H7 (cell line): ENCODE measurements around the gene ATXN7L1. TPM values are rescaled to one million over a fixed set of nuclear protein-coding genes. Genes with fewer than 3 reads are reported as not detected.

Experiments
- DNase-seq: peaks from one replicate; pipeline ENCODE4 v3.0.0; 2012
- H3K27me3 ChIP-seq: 2 replicates; pipeline ENCODE4 v1.6.0; 2011; ENCODE audit warnings: mild to moderate bottlenecking, low read length; ENCODE audit not compliant: control insufficient read depth, insufficient read depth
- H3K36me3 ChIP-seq: replicated peaks from 2 replicates; pipeline ENCODE4 v1.5.1; 2011; ENCODE audit warnings: low read length; ENCODE audit not compliant: control insufficient read depth, insufficient read depth
- H3K4me3 ChIP-seq: 2 replicates; pipeline ENCODE4 v1.5.1; 2011; ENCODE audit warnings: low read depth, mild to moderate bottlenecking, control low read depth, low read length, moderate library complexity; ENCODE audit not compliant: insufficient read depth
- total RNA-seq: library from RNA; depleted of rRNA; stranded (reverse); fragments of >200 nt; shearing (Covaris generic); gene quantifications from 2 replicates; pipeline ENCODE4 v1.2.3, GENCODE V29; 2014; rRNA removed

ATXN7L1 gene
- 10.8 and 12.7 TPM in 2 replicates for total RNA-seq

- H3K27me3 ChIP-seq: peaks cover 4% of the 10 kb centered on the region; the same call in 1 of the 2 replicates
- peak within 1 kb of the TSS; percentile 79 for H3K4me3 ChIP-seq
- peak; percentile 96 for DNase-seq
- no peaks in the 10 kb centered on the region; the same call in 1 of the 2 replicates for H3K36me3 ChIP-seq
Observed at GRCh38 chr7:105876091-105876963, at the start of gene ATXN7L1. ATXN7L1 (minus strand) TSS chr7:105876599; CDS start chr7:105876558, 41 bp downstream.

- Histone ChIP-seq H3K36me3 (no peaks in the 10 kb centered on the region), H3K27me3 (no peaks in the 10 kb centered on the region), H3K4me3 (no peak overlapping the region)
- no peak for DNase-seq
Observed at GRCh38 chr7:105926131-105926530, 49.7 kb upstream of the ATXN7L1 start.

GRCh38 chr7:105924945-105925344 lies 48.5 kb upstream of the ATXN7L1 start:
- Histone ChIP-seq H3K36me3 (no peaks in the 10 kb centered on the region), H3K27me3 (no peaks in the 10 kb centered on the region), H3K4me3 (no peak overlapping the region)
- DNase-seq: no peak

- Histone ChIP-seq H3K36me3 (no peaks in the 10 kb centered on the region), H3K4me3 (no peak overlapping the region), H3K27me3 (no peaks in the 10 kb centered on the region)
- DNase-seq: no peak
Observed at GRCh38 chr7:105920766-105921165, 44.4 kb upstream of the ATXN7L1 start.

- DNase-seq: no peak
- no peaks in the 10 kb centered on the region for H3K27me3 ChIP-seq
- no peak overlapping the region for H3K4me3 ChIP-seq
- no peaks in the 10 kb centered on the region for H3K36me3 ChIP-seq
Observed at GRCh38 chr7:105917659-105918058, 41.3 kb upstream of the ATXN7L1 start.

GRCh38 chr7:105916603-105917002 lies 40.2 kb upstream of the ATXN7L1 start:
- Histone ChIP-seq H3K27me3 (no peaks in the 10 kb centered on the region), H3K4me3 (no peak overlapping the region), H3K36me3 (no peaks in the 10 kb centered on the region)
- DNase-seq: no peak

GRCh38 chr7:105913947-105914346 lies 37.5 kb upstream of the ATXN7L1 start:
- Histone ChIP-seq H3K4me3 (no peak overlapping the region), H3K27me3 (no peaks in the 10 kb centered on the region), H3K36me3 (peaks cover 7% of the 10 kb centered on the region)
- DNase-seq: no peak

- DNase-seq: no peak
- no peak overlapping the region for H3K4me3 ChIP-seq
- H3K36me3 ChIP-seq: peaks cover 7% of the 10 kb centered on the region
- H3K27me3 ChIP-seq: no peaks in the 10 kb centered on the region
Observed at GRCh38 chr7:105911961-105912575, 35.7 kb upstream of the ATXN7L1 start.

GRCh38 chr7:105910172-105910571 lies 33.8 kb upstream of the ATXN7L1 start:
- DNase-seq: no peak
- no peaks in the 10 kb centered on the region for H3K27me3 ChIP-seq

GRCh38 chr7:105909742-105910141 lies 33.3 kb upstream of the ATXN7L1 start:
- no peak for DNase-seq
- Histone ChIP-seq H3K4me3 (no peak overlapping the region), H3K36me3 (peaks cover 7% of the 10 kb centered on the region), H3K27me3 (no peaks in the 10 kb centered on the region)

More at GRCh38 chr7:105910172-105910571, 33.8 kb upstream of the ATXN7L1 start:
- no peak overlapping the region for H3K4me3 ChIP-seq
- H3K36me3 ChIP-seq: peaks cover 7% of the 10 kb centered on the region

GRCh38 chr7:105907129-105907846 lies 30.9 kb upstream of the ATXN7L1 start:
- H3K36me3 ChIP-seq: peaks cover 7% of the 10 kb centered on the region
- H3K27me3 ChIP-seq: no peaks in the 10 kb centered on the region
- no peak overlapping the region for H3K4me3 ChIP-seq
- DNase-seq: no peak

GRCh38 chr7:105906695-105907094 lies 30.3 kb upstream of the ATXN7L1 start:
- DNase-seq: no peak
- Histone ChIP-seq H3K27me3 (no peaks in the 10 kb centered on the region), H3K36me3 (peaks cover 7% of the 10 kb centered on the region), H3K4me3 (no peak overlapping the region)

- no peak overlapping the region for H3K4me3 ChIP-seq
- no peak for DNase-seq
Observed at GRCh38 chr7:105905910-105906568, 29.6 kb upstream of the ATXN7L1 start.

GRCh38 chr7:105905209-105905909 lies 29.0 kb upstream of the ATXN7L1 start:
- Histone ChIP-seq H3K4me3 (no peak overlapping the region), H3K36me3 (no peaks in the 10 kb centered on the region), H3K27me3 (no peaks in the 10 kb centered on the region)
- peak; percentile 24 for DNase-seq

More at GRCh38 chr7:105905910-105906568, 29.6 kb upstream of the ATXN7L1 start:
- peaks cover 5% of the 10 kb centered on the region for H3K36me3 ChIP-seq
- no peaks in the 10 kb centered on the region for H3K27me3 ChIP-seq
